ENCODE measurements around the gene SEC31A. TPM values are rescaled to one million over a fixed set of nuclear protein-coding genes. Genes with fewer than 3 reads are reported as not detected.
"Not testable (repeated sequence)": the region's sequence is repeated elsewhere in the genome, so short reads cannot be mapped to it uniquely, and the experiment has no call there.

The SEC31A gene
- total and polyA plus RNA-seq, 12 donors, result 137 to 355 (median 205) TPM

DNA sequence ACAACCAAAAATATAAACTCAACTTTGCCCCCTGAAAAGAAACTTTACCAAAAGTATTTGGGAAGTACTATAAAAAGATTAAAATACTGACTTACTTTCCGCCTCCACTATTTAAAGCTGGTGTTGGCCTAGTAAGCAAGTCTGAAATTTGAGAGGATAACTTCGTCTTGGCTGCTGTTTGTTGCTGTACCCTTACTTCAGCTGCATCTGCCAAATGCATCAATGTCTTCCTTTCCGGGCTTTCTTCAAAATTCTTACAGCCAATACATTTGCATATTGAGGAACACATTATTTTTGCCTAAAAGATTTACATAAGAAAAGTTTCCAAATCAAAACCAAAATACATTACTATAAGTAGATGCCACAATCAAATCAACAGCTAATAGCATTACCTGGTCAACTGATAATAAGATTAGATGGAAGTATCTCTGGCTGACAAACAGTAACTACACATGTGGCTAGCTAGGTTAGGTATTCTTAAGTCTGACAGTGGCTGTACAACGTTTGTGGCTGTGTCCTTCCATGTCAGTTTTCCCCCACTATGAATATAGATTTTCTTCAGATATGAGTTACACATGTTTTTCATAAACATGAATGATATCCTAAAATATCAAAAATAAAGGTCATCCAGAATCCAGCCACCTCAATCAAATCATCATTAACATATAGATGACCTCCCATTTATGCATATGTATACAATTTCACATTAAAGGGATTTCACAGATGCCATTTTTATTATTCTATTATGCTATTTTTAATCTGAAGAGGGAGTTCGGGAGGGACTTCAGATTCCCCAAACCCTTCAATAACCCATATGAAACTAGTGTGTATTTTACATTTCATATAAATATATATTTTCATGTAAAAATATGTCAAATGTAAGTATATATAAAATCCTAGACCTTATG, 40.1 kb upstream of the SEC31A start:
- TF ChIP-seq, protein P1, sequence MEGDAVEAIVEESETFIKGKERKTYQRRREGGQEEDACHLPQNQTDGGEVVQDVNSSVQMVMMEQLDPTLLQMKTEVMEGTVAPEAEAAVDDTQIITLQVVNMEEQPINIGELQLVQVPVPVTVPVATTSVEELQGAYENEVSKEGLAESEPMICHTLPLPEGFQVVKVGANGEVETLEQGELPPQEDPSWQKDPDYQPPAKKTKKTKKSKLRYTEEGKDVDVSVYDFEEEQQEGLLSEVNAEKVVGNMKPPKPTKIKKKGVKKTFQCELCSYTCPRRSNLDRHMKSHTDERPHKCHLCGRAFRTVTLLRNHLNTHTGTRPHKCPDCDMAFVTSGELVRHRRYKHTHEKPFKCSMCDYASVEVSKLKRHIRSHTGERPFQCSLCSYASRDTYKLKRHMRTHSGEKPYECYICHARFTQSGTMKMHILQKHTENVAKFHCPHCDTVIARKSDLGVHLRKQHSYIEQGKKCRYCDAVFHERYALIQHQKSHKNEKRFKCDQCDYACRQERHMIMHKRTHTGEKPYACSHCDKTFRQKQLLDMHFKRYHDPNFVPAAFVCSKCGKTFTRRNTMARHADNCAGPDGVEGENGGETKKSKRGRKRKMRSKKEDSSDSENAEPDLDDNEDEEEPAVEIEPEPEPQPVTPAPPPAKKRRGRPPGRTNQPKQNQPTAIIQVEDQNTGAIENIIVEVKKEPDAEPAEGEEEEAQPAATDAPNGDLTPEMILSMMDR (IDR thresholded peaks at IDR 0.05), result no peak
- no peak for TF ChIP-seq POLR2A (IDR thresholded peaks at IDR 0.05)
- H3K27me3 ChIP-seq, result no peaks in the 10 kb centered on the region
- H3K4me1 ChIP-seq (replicated peaks in 1 of 2), result no peaks in the 10 kb centered on the region
- H3K27ac ChIP-seq, result no peak overlapping the region
- DNase-seq, result no peak
- intact Hi-C loops (cut with DNase I), result no loop called here
- 81 to 88% (median 84%) methylated on average over 5 of the region's 5 CpGs for WGBS, 4 donors
- H3K4me3 ChIP-seq, result no peak overlapping the region
- peaks cover 0 to 18% of the 10 kb centered on the region in 2 donors for H3K36me3 ChIP-seq (replicated peaks in 1 of 2)
- H3K9me3 ChIP-seq (replicated peaks in 1 of 3), result no peaks in the 10 kb centered on the region

DNA sequence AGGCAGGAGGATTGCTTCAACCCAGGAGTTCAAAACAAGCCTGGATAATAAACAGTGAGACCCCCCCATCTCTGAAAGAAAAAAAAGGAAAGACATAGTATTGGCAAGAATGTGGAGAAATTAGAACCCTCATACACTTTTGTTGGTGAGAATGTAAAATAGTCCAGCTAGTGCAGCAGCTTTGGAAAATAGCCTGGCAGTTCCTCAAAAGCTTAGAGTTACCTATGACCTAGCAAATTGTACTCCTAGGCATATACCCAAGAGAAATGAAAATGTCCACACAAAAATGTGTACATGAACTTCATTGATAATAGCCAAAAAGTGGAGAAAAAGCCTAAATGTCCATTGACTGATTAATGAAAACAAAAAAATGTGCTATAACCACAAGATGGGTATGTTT, 30.8 kb upstream of the SEC31A start:
- DNase-seq, result no peak
- TF ChIP-seq, protein P1 (IDR thresholded peaks at IDR 0.05), result no peak
- no peak for TF ChIP-seq POLR2A (IDR thresholded peaks at IDR 0.05)
- intact Hi-C loops (cut with DNase I), result no loop called here
- Histone ChIP-seq H3K4me3 (no peak overlapping the region), H3K27me3 (no peaks in the 10 kb centered on the region), H3K36me3 (replicated peaks in 1 of 2) (no peaks in the 10 kb centered on the region), H3K9me3 (replicated peaks in 1 of 3) (no peaks in the 10 kb centered on the region), H3K27ac (no peak overlapping the region), H3K4me1 (replicated peaks in 1 of 2) (no peaks in the 10 kb centered on the region)

DNA sequence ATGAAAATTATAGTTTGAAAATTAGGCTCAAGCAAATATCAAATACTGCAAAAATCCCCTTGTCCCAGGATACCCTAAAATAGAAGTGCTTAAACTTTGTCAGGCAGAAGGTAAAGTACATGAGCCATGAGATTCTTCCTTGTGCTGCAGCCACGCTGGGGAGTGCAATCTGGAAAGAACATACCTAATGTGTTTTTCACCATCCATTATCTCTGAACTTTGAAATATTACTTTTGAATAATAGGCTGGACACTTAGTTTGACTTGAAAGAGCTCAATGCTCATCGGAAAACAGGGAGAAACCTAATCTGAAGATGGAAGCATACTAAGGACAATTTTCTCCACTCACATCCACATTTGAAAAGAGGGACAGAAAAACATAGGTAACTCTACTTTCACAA, 28.4 kb upstream of the SEC31A start:
- H3K9me3 ChIP-seq (replicated peaks in 1 of 3), result no peaks in the 10 kb centered on the region
- no peaks in the 10 kb centered on the region for H3K27me3 ChIP-seq
- TF ChIP-seq, protein P1 (IDR thresholded peaks at IDR 0.05), result no peak
- TF ChIP-seq POLR2A (IDR thresholded peaks at IDR 0.05), result no peak
- no peak overlapping the region for H3K27ac ChIP-seq
- H3K4me3 ChIP-seq, result no peak overlapping the region
- DNase-seq, result no peak
- WGBS, 4 donors, result 82 to 89% (median 84%) methylated on average over 2 of the region's 2 CpGs
- intact Hi-C loops (cut with DNase I), result no loop called here
- no peaks in the 10 kb centered on the region for H3K4me1 ChIP-seq (replicated peaks in 1 of 2)
- no peaks in the 10 kb centered on the region for H3K36me3 ChIP-seq (replicated peaks in 1 of 2)

DNA sequence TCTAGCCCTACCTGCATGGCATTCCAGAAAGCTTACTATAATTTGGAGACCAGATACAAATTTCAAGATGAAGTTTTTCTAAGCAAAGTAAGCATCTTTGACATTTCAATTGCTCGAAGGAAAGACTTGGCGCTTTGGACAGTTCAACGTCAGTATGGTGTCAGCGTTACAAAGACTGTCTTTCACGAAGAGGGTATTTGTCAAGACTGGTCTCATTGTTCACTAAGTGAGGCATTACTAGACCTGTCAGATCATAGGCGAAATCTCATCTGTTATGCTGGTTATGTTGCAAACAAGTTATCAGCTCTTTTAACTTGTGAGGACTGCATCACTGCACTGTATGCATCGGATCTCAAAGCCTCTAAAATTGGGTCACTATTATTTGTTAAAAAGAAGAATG, 27.1 kb upstream of the SEC31A start:
- DNase-seq, result no peak
- TF ChIP-seq POLR2A (IDR thresholded peaks at IDR 0.05), result no peak
- TF ChIP-seq, protein P1 (IDR thresholded peaks at IDR 0.05), result no peak
- intact Hi-C loops (cut with DNase I), result no loop called here
- no peaks in the 10 kb centered on the region for H3K4me1 ChIP-seq (replicated peaks in 1 of 2)
- no peaks in the 10 kb centered on the region for H3K36me3 ChIP-seq (replicated peaks in 1 of 2)
- WGBS, 4 donors, result 88 to 97% (median 93%) methylated on average over 7 of the region's 7 CpGs
- H3K9me3 ChIP-seq (replicated peaks in 1 of 3), result no peaks in the 10 kb centered on the region
- no peaks in the 10 kb centered on the region for H3K27me3 ChIP-seq
- H3K27ac ChIP-seq, result no peak overlapping the region
- no peak overlapping the region for H3K4me3 ChIP-seq

DNA sequence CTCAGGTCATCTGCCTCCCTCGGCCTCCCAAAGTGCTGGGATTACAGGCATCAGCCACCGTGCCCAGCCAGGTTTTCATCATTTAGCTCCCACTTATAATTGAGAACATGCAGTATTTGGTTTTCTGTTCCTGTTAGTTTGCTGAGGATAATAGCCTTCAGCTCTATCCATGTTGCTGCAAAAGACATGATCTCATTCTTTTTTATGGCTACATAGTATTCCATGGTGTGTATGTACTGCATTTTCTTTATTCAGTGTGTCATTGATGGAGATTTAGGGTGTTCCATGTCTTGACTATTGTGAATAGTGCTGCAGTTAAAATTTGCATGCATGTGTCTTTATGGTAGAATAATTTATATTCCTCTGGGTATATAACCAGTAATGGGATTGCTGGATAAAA, 23.0 kb upstream of the SEC31A start:
- H3K27me3 ChIP-seq; H3K9me3 ChIP-seq (replicated peaks in 1 of 3); H3K27ac ChIP-seq; H3K4me3 ChIP-seq; H3K4me1 ChIP-seq (replicated peaks in 1 of 2); DNase-seq; intact Hi-C loops (cut with DNase I); H3K36me3 ChIP-seq (replicated peaks in 1 of 2): not testable (repeated sequence)
- 97 to 100% (median 99%) methylated on average over 2 of the region's 2 CpGs for WGBS, 4 donors

Measured in adrenal gland (tissue), 12 donors.